Vagina (tissue), 2 donors: Measurements from ENCODE around the gene JPH3.

ENCODE experiments used
- POLR2A ChIP-seq, 2 donors: fragments of 450-650 bp; IDR thresholded peaks; one replicate each; pipeline ENCODE4 v1.6.1; 2017; ENCODE audit warnings: antibody characterized with exemption in 2 of 2, mild to moderate bottlenecking in 2 of 2, moderate library complexity in 2 of 2
- POLR2AphosphoS5 ChIP-seq, 2 donors: sonication (generic); formaldehyde crosslinking; IDR thresholded peaks; one replicate each; pipeline ENCODE4 v1.9.0; 2017; ENCODE audit warnings: antibody characterized with exemption in 2 of 2, mild to moderate bottlenecking in 2 of 2, low read depth in 1 of 2; ENCODE audit not compliant: insufficient read depth in 1 of 2

DNA sequence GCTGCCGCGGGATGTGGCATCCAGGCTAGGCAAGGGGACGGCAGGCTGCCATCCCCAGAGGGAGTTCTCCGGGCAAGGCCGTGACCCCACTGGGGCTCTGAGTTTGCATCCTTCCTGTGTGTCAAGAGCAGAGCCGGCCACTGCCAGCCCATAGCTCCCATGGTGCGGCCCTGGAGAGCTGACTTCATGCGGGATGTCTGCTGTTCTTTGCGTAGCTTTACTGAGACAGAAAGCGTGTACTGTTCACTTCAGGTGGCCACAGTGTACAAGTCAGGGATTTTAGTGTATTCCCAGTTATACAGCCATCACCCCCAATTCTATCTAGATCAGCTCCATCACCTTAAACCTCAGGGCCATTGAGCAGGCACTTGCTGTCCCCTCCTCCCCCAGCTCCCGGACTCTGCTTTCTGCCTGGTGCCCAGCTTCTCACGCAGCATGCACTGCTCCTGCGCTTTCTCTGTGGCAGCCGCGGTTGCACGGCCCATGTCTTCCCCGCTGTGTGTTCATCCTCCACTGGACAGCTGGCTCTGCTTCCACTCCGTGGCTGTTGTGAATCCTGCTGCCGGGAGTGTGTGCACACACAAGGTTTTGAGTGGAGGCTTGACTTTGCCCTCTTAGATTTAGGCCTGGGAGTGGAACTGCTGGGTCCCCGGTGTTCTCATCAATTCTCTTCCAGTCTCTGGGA lies 92.3 kb downstream of the JPH3 start:
- TF ChIP-seq POLR2AphosphoS5 (IDR thresholded peaks at IDR 0.05; ENCODE audit: insufficient read depth in 1 of 2, low read depth in 1 of 2) (no peak), POLR2A (IDR thresholded peaks at IDR 0.05) (no peak)
